Fibroblast of skin of right quadriceps (primary cell): ENCODE data around the gene GJC1.
"Not testable (repeated sequence)": the region's sequence is repeated elsewhere in the genome, so short reads cannot be mapped to it uniquely, and the experiment has no call there.

Source experiments
- DNase-seq: peaks from one replicate; pipeline ENCODE4 v3.0.0-alpha.2; 2013

The GJC1 gene

GRCh38 chr17:44842748-44843147, 12.7 kb upstream of the GJC1 start:
- peak; percentile 48 for DNase-seq

- no peak for DNase-seq
Measured at GRCh38 chr17:44840936-44841335, 10.8 kb upstream of the GJC1 start.

- no peak for DNase-seq
Measured at GRCh38 chr17:44840274-44840673, 10.2 kb upstream of the GJC1 start.

GRCh38 chr17:44837196-44837595, 7.1 kb upstream of the GJC1 start:
- no peak for DNase-seq

GRCh38 chr17:44832805-44833204, 2.7 kb upstream of the GJC1 start:
- DNase-seq = no peak

GRCh38 chr17:44831371-44831770, 1.3 kb upstream of the GJC1 start:
- no peak for DNase-seq

GRCh38 chr17:44830359-44831288, 537 bp upstream of the GJC1 start:
- DNase-seq = peak; percentile 21

GRCh38 chr17:44828919-44829522, 1.1 kb downstream of the GJC1 start:
- peak; percentile 23 for DNase-seq

- peak; percentile 37 for DNase-seq
Measured at GRCh38 chr17:44827863-44828262, 2.2 kb downstream of the GJC1 start.

GRCh38 chr17:44826123-44826790, 3.8 kb downstream of the GJC1 start:
- no peak for DNase-seq

- not testable (repeated sequence) for DNase-seq
Measured at GRCh38 chr17:44825236-44825635, 4.9 kb downstream of the GJC1 start.

- peak; percentile 96 for DNase-seq
Measured at GRCh38 chr17:44820631-44821212, 9.4 kb downstream of the GJC1 start.

- DNase-seq = not testable (repeated sequence)
Measured at GRCh38 chr17:44818508-44818907, 11.6 kb downstream of the GJC1 start.

GRCh38 chr17:44812263-44812662, 17.8 kb downstream of the GJC1 start:
- DNase-seq = no peak

- DNase-seq = not testable (repeated sequence)
Measured at GRCh38 chr17:44808656-44809388, 21.3 kb downstream of the GJC1 start.

- no peak for DNase-seq
Measured at GRCh38 chr17:44808156-44808555, 21.9 kb downstream of the GJC1 start.

- DNase-seq = peak; percentile 75
Measured at GRCh38 chr17:44807817-44808155, 22.3 kb downstream of the GJC1 start.

- no peak for DNase-seq
Measured at GRCh38 chr17:44807093-44807816, 22.8 kb downstream of the GJC1 start.

GRCh38 chr17:44804302-44805089, 25.6 kb downstream of the GJC1 start:
- DNase-seq = peak; percentile 53

- no peak for DNase-seq
Measured at GRCh38 chr17:44801880-44802279, 28.2 kb downstream of the GJC1 start.

- DNase-seq = no peak
Measured at GRCh38 chr17:44798356-44798755, 31.7 kb downstream of the GJC1 start.
